Stimulated activated CD4-positive, alpha-beta T cell treated with anti-CD3 and anti-CD28 coated beads, TNF-alpha, amount 100 ng/mL, for 48 hours (primary cell): ENCODE results near the gene CENPQ.
"Not testable (repeated sequence)": the region's sequence is repeated elsewhere in the genome, so short reads cannot be mapped to it uniquely, and the experiment has no call there.

Experiments
- DNase-seq, 3 donors: peaks; one replicate each; pipeline ENCODE4 v3.0.0-alpha.2; 2020; ENCODE audit warnings: low read depth in 3 of 3

Gene CENPQ

GRCh38 chr6:49462927-49463611, at the start of gene CENPQ, which contains the start of gene MMUT:
Gene CENPQ (plus strand): TSS chr6:49463370. CDS start chr6:49470177, 6,807 bp downstream.
Gene MMUT (minus strand): TSS chr6:49463253. CDS start chr6:49459466, 3,787 bp downstream.
- DNase-seq: peak; percentile 77 to 86 (median 86)

GRCh38 chr6:49415358-49415757, 47.8 kb upstream of the CENPQ start:
- DNase-seq: no peak

- no peak for DNase-seq
Measured at GRCh38 chr6:49416195-49416594, 47.0 kb upstream of the CENPQ start.

GRCh38 chr6:49423817-49424216, 39.4 kb upstream of the CENPQ start:
- no peak for DNase-seq

- DNase-seq: no peak
Measured at GRCh38 chr6:49430187-49430586, 33.0 kb upstream of the CENPQ start.

GRCh38 chr6:49430866-49431265, 32.3 kb upstream of the CENPQ start:
- DNase-seq: no peak

- no peak for DNase-seq
Measured at GRCh38 chr6:49453221-49453620, 9.9 kb upstream of the CENPQ start.

GRCh38 chr6:49454787-49455709, 8.1 kb upstream of the CENPQ start:
- no peak for DNase-seq

GRCh38 chr6:49457771-49458170, 5.4 kb upstream of the CENPQ start:
- no peak for DNase-seq

GRCh38 chr6:49462071-49462470, 1.1 kb upstream of the CENPQ start:
- no peak for DNase-seq

- DNase-seq: no peak
Measured at GRCh38 chr6:49462599-49462926, 607 bp upstream of the CENPQ start.

GRCh38 chr6:49463612-49463967, 420 bp downstream of the CENPQ start:
- DNase-seq: no peak

- DNase-seq: no peak
Measured at GRCh38 chr6:49464691-49465090, 1.5 kb downstream of the CENPQ start.

GRCh38 chr6:49468042-49468441, 4.9 kb downstream of the CENPQ start:
- no peak for DNase-seq

GRCh38 chr6:49476564-49476963, 13.4 kb downstream of the CENPQ start:
- not testable (repeated sequence) for DNase-seq

- DNase-seq: no peak
Measured at GRCh38 chr6:49479308-49479970, 16.3 kb downstream of the CENPQ start.

GRCh38 chr6:49481846-49482245, 18.7 kb downstream of the CENPQ start:
- DNase-seq: not testable (repeated sequence)

GRCh38 chr6:49483380-49483779, 20.2 kb downstream of the CENPQ start:
- not testable (repeated sequence) for DNase-seq

GRCh38 chr6:49490633-49491032, 27.5 kb downstream of the CENPQ start:
- no peak for DNase-seq

- no peak for DNase-seq
Measured at GRCh38 chr6:49497304-49497703, 34.1 kb downstream of the CENPQ start.

GRCh38 chr6:49499126-49499525, 36.0 kb downstream of the CENPQ start:
- DNase-seq: no peak

GRCh38 chr6:49499623-49500022, 36.5 kb downstream of the CENPQ start, which contains the start of gene GLYATL3:
Gene GLYATL3 (plus strand): TSS chr6:49499923. CDS start chr6:49511991, 12,068 bp downstream.
- no peak for DNase-seq
